Stimulated activated CD8-positive, alpha-beta memory T cell treated with anti-CD3 and anti-CD28 coated beads, Interleukin-7, amount 100 ng/mL, for 24 hours (primary cell): Measurements from ENCODE around the gene GFI1B.
A peak's percentile ranks its signal among the peaks of the same experiment; 100 is the strongest.
"Not testable (repeated sequence)": the region's sequence is repeated elsewhere in the genome, so short reads cannot be mapped to it uniquely, and the experiment has no call there.

Experiments
- DNase-seq: peaks from one replicate; pipeline ENCODE4 v3.0.0-alpha.2; 2020; ENCODE audit warnings: low read depth

GFI1B gene

GRCh38 chr9:132978451-132979131 lies at the start of gene GFI1B:
TSS of gene GFI1B (plus strand) at chr9:132978694. CDS start at chr9:132986679, 7,985 bp downstream.
- no peak for DNase-seq

GRCh38 chr9:132931178-132931735 lies 47.2 kb upstream of the GFI1B start:
- DNase-seq, result no peak

- no peak for DNase-seq
These were observed 43.5 kb upstream of the GFI1B start for GRCh38 chr9:132935026-132935425.

- no peak for DNase-seq
These were observed 41.0 kb upstream of the GFI1B start for GRCh38 chr9:132937463-132937901.

- no peak for DNase-seq
These were observed 39.3 kb upstream of the GFI1B start for GRCh38 chr9:132939169-132939568.

GRCh38 chr9:132942541-132943182 lies 35.8 kb upstream of the GFI1B start:
- DNase-seq, result no peak

GRCh38 chr9:132943651-132944293 lies 34.7 kb upstream of the GFI1B start:
- DNase-seq, result no peak

- peak; percentile 97 for DNase-seq
These were observed 34.0 kb upstream of the GFI1B start, which contains the start of gene TSC1 for GRCh38 chr9:132944294-132945185. TSS of gene TSC1 (minus strand) at chr9:132944616. CDS start at chr9:132928872, 15,744 bp downstream.

- DNase-seq, result no peak
These were observed 33.0 kb upstream of the GFI1B start for GRCh38 chr9:132945186-132946130.

GRCh38 chr9:132946211-132946610 lies 32.3 kb upstream of the GFI1B start:
- no peak for DNase-seq

GRCh38 chr9:132946631-132947295 lies 31.7 kb upstream of the GFI1B start:
- no peak for DNase-seq

GRCh38 chr9:132947756-132948155 lies 30.7 kb upstream of the GFI1B start:
- no peak for DNase-seq

- DNase-seq, result no peak
These were observed 29.9 kb upstream of the GFI1B start for GRCh38 chr9:132948482-132949050.

GRCh38 chr9:132949709-132950108 lies 28.8 kb upstream of the GFI1B start:
- DNase-seq, result no peak

- DNase-seq, result no peak
These were observed 23.4 kb upstream of the GFI1B start for GRCh38 chr9:132955123-132955522.

- no peak for DNase-seq
These were observed 22.7 kb upstream of the GFI1B start for GRCh38 chr9:132955768-132956167.

- no peak for DNase-seq
These were observed 20.7 kb upstream of the GFI1B start for GRCh38 chr9:132957805-132958204.

GRCh38 chr9:132961002-132961401 lies 17.5 kb upstream of the GFI1B start:
- no peak for DNase-seq

GRCh38 chr9:132965478-132965877 lies 13.0 kb upstream of the GFI1B start:
- no peak for DNase-seq

- DNase-seq, result not testable (repeated sequence)
These were observed 10.6 kb upstream of the GFI1B start for GRCh38 chr9:132967908-132968307.
